Prostate gland (tissue), 2 donors: Measurements from ENCODE around the gene TSPAN2. TPM values are rescaled to one million over a fixed set of nuclear protein-coding genes. Genes with fewer than 3 reads are reported as not detected.

Experiments used
- DNase-seq: peaks from one replicate; pipeline ENCODE4 v3.0.0-alpha.2; 2019; ENCODE audit warnings: low spot score
- H3K27ac ChIP-seq, 2 donors: fragments of 200-600 bp; sonication (generic); 2 replicates each; pipeline ENCODE4 v1.5.1; 2017 to 2019
- H3K27me3 ChIP-seq: fragments of 200-600 bp; sonication (generic); replicated peaks from 2 replicates; pipeline ENCODE4 v1.5.1; 2019; ENCODE audit not compliant: insufficient read depth
- H3K36me3 ChIP-seq, 2 donors: fragments of 200-600 bp; sonication (generic); 1 replicate in 1 of 2; 2 replicates in 1 of 2; pipeline versions ENCODE4 v1.5.1 to v1.8.1; 2017 to 2019
- H3K4me1 ChIP-seq: fragments of 200-600 bp; sonication (generic); replicated peaks from 2 replicates; pipeline ENCODE4 v1.5.1; 2019
- H3K4me3 ChIP-seq, 2 donors: fragments of 200-600 bp; sonication (generic); 2 replicates each; pipeline ENCODE4 v1.5.1; 2017 to 2019
- H3K9me3 ChIP-seq: fragments of 200-600 bp; sonication (generic); 2 replicates; pipeline ENCODE4 v1.5.1; 2017
- CTCF ChIP-seq, 4 experiments: fragments of 200-600 bp in 2 of 4; fragments of 450-650 bp in 2 of 4; sonication (generic) in 2 of 4; IDR thresholded peaks; 1 replicate in 3 of 4; 2 replicates in 1 of 4; pipeline ENCODE4 v1.5.1; 2016 to 2019; ENCODE audit warnings: antibody characterized with exemption in 4 of 4, mild to moderate bottlenecking in 2 of 4, moderate library complexity in 2 of 4
- POLR2A ChIP-seq: fragments of 450-650 bp; IDR thresholded peaks from one replicate; pipeline ENCODE4 v1.6.1; 2016; ENCODE audit warnings: antibody characterized with exemption, mild to moderate bottlenecking
- POLR2AphosphoS5 ChIP-seq: sonication (generic); formaldehyde crosslinking; IDR thresholded peaks from one replicate; pipeline ENCODE4 v1.6.1; 2017; ENCODE audit warnings: antibody characterized with exemption
- WGBS: methylation state at CpG from one replicate; pipeline ENCODE4 v1.1.5; 2018; 5-methylcytosine and 5-hydroxymethylcytosine counted together
- intact Hi-C: fragments of 100-400 bp; cut with DNase I; formaldehyde crosslinking; loops from one replicate; pipeline ENCODE4 v1.14.2; 2022
- total RNA-seq, 2 donors: library from RNA; depleted of rRNA; stranded (reverse); fragments of >200 nt; gene quantifications; one replicate each; pipeline ENCODE4 v1.1.0, GENCODE V29; 2016

Gene TSPAN2
- total RNA-seq, 2 donors from 2014 or later = 6.9 to 11.3 TPM

DNA sequence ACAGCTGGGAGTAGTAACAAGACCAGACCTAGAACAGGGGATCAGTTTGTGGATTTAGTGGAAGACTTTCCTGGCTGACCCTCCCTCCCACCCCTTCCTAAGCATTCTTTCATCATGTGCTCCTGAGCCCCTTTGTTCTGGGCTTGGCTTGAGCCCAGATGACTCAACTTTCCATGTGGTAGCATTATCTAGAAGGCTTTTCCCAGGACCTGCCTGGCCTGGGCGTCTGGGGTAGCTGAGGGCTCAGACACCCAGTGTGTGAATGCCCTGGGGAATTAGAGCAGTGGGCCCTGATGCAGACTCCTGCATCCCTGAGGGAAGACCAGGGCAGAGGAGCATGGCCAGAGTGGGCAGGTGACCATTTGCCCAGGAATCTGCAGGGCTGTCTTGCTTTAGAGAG, 44.1 kb upstream of the TSPAN2 start:
- intact Hi-C loops = loop anchor here (10.0 kb wide), 1 partner anchor 641 kb away; no protein-coding TSS in a partner anchor
- H3K27ac ChIP-seq = no peak overlapping the region
- WGBS = 94% methylated on average over 1 of the region's 1 CpG
- no peak for DNase-seq
- H3K36me3 ChIP-seq = no peaks in the 10 kb centered on the region
- no peak for TF ChIP-seq POLR2A
- no peak for TF ChIP-seq CTCF (IDR thresholded peaks at IDR 0.05)
- no peak for TF ChIP-seq POLR2AphosphoS5
- H3K4me1 ChIP-seq = no peaks in the 10 kb centered on the region
- H3K9me3 ChIP-seq = no peaks in the 10 kb centered on the region
- H3K27me3 ChIP-seq = no peaks in the 10 kb centered on the region
- no peak overlapping the region for H3K4me3 ChIP-seq

- H3K4me3 ChIP-seq = no peak overlapping the region
- H3K27me3 ChIP-seq = no peaks in the 10 kb centered on the region
- WGBS = 94% methylated on average over 2 of the region's 2 CpGs
- no peak overlapping the region for H3K27ac ChIP-seq
- no peaks in the 10 kb centered on the region for H3K9me3 ChIP-seq
- intact Hi-C loops = loop anchor here (10.0 kb wide), 1 partner anchor 644 kb away; no protein-coding TSS in a partner anchor
- DNase-seq = no peak
- no peak for TF ChIP-seq POLR2A
- TF ChIP-seq CTCF (IDR thresholded peaks at IDR 0.05) = no peak
- no peak for TF ChIP-seq POLR2AphosphoS5
- H3K36me3 ChIP-seq = no peaks in the 10 kb centered on the region
- no peaks in the 10 kb centered on the region for H3K4me1 ChIP-seq
Observed at GRCh38 chr1:115130786-115131185, 41.5 kb upstream of the TSPAN2 start.

GRCh38 chr1:115129071-115129640, 39.9 kb upstream of the TSPAN2 start:
- no peaks in the 10 kb centered on the region for H3K36me3 ChIP-seq
- no peak overlapping the region for H3K4me3 ChIP-seq
- H3K9me3 ChIP-seq = no peaks in the 10 kb centered on the region
- no peaks in the 10 kb centered on the region for H3K27me3 ChIP-seq
- DNase-seq = no peak
- intact Hi-C loops = no loop called here
- H3K4me1 ChIP-seq = no peaks in the 10 kb centered on the region
- 79% methylated on average over 6 of the region's 6 CpGs for WGBS
- TF ChIP-seq POLR2A (no peak), CTCF (IDR thresholded peaks at IDR 0.05) (no peak), POLR2AphosphoS5 (no peak)
- H3K27ac ChIP-seq = no peak overlapping the region

GRCh38 chr1:115127539-115127938, 38.2 kb upstream of the TSPAN2 start:
- no peaks in the 10 kb centered on the region for H3K9me3 ChIP-seq
- no peaks in the 10 kb centered on the region for H3K4me1 ChIP-seq
- H3K27ac ChIP-seq = no peak overlapping the region
- TF ChIP-seq CTCF (IDR thresholded peaks at IDR 0.05) (no peak), POLR2A (no peak), POLR2AphosphoS5 (no peak)
- no peaks in the 10 kb centered on the region for H3K27me3 ChIP-seq
- 97% methylated on average over 1 of the region's 1 CpG for WGBS
- no peak overlapping the region for H3K4me3 ChIP-seq
- DNase-seq = no peak
- intact Hi-C loops = no loop called here
- no peaks in the 10 kb centered on the region for H3K36me3 ChIP-seq

DNA sequence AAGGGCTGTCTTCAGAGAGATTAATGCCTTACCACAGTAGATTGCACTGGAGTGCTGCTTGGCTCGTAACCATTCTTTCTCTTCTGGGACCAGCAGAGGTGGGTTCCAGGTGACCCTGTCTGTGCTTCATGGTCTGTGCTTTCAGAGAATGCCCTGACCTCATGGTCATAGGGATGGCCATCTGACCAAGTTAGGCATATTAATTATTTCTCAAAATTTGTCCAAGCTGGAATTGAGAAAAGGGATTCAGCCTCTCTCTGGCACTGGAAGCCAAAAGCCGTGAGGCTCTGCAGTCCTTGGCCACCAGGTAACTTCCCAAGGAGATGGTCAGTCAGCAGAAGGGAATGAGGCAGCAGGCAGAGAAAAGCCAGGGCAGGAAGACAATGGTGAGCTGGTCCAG, 37.2 kb upstream of the TSPAN2 start:
- Histone ChIP-seq H3K4me1 (no peaks in the 10 kb centered on the region), H3K27me3 (no peaks in the 10 kb centered on the region), H3K36me3 (no peaks in the 10 kb centered on the region), H3K4me3 (no peak overlapping the region), H3K9me3 (no peaks in the 10 kb centered on the region), H3K27ac (no peak overlapping the region)
- intact Hi-C loops = no loop called here
- no peak for DNase-seq
- TF ChIP-seq POLR2AphosphoS5 (no peak), POLR2A (no peak), CTCF (IDR thresholded peaks at IDR 0.05) (no peak)
- WGBS = 93% methylated on average over 2 of the region's 2 CpGs
